ENCODE data around the gene ZFP36L2. TPM values are rescaled to one million over a fixed set of nuclear protein-coding genes. Genes with fewer than 3 reads are reported as not detected.
A peak's percentile ranks its signal among the peaks of the same experiment; 100 is the strongest.

The ZFP36L2 gene
- total RNA-seq, 1 donor from 2014 or later, result 55.0 TPM

DNA sequence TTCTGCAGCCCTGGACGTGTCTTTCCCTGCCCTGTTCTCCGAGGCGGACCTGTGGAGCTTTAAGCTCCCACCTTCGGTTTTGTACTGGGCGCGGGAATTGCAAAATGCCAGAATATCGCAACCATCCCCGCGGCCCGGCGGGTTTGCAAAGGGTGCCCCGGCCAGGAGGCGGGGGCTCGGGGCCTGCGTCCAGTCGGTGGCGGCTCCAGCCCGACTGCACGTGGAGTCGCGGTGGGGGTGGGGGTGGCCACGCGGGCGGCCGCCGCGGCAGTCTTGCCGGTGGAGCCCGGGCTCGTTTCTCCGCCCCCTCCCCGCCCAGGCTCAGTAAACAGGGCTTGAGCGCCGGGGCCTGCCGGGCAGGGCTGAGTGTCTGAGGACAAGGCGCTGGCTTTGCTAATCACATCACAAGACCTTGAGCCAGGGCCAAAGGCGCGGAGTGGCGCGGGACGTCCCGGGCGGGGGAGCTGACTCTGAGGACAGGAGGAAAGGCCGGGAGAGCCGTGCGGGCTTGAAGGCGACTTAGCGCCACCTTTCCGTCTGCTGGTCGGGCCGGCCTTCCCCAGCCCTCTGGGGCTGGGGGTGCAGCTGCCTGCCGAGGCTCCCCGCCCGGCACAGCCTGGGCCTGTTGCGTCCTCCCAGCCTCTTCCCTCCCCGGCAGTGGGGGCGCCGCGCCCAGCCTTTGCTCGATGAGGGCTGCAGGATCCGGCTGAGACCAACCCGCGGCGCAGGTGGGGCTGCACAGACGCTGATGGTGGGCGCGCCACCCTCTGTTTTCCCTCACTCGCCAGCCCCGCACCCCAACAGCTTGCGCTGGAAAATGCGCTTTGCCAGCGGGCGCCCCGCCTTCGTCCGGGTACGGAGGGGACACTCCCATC is 786 bp upstream of the ZFP36L2 start:
- peak; percentile 97 for DNase-seq
- intact Hi-C loops (cut with micrococcal nuclease), result loop anchor here (10.0 kb wide), 4 partner anchors 92 to 372 kb away; no protein-coding TSS in a partner anchor
- ATAC-seq, result peak; percentile 78

DNA sequence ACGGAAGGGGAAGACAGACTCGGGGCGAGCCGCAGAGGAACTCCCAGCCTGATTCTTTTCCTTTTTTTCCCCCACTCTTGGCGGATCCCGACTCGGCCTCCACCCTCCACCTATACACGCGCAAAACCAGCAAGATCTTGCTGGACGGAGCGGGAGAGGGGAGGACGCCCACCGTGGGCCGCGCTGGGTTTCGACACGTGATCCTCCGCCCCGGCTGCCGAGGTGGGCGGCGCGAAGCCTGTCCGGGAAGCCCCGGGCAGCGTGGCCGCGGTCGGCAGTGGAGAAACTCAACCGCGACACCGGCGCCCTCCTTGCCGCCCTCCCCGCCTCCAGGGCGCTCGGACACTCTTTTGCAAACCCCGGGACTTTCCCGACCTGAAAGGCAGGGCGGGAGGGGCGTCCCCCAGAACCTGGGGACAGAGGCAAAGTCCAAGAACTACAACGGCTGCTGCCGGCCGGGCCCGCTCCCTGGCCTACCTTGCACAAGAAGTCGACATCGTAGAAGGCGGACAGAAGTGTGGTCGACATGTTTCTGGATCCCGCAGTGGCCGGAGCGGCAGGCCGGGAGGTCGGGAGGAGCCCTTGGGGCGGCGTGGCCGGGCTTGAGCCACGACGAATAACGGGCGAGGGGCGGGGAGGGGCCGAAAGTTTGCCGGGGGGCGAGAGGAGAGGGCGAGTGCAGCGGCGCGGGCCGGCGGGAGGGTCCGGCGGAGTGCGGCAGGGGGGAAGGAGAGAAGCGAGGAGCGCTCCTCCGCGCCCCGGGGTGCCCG is 433 bp downstream of the ZFP36L2 start:
- DNase-seq, result peak; percentile 80
- peak; percentile 10 for ATAC-seq
- intact Hi-C loops (cut with micrococcal nuclease), result loop anchor here (10.0 kb wide), 4 partner anchors 91 to 371 kb away; no protein-coding TSS in a partner anchor

DNA sequence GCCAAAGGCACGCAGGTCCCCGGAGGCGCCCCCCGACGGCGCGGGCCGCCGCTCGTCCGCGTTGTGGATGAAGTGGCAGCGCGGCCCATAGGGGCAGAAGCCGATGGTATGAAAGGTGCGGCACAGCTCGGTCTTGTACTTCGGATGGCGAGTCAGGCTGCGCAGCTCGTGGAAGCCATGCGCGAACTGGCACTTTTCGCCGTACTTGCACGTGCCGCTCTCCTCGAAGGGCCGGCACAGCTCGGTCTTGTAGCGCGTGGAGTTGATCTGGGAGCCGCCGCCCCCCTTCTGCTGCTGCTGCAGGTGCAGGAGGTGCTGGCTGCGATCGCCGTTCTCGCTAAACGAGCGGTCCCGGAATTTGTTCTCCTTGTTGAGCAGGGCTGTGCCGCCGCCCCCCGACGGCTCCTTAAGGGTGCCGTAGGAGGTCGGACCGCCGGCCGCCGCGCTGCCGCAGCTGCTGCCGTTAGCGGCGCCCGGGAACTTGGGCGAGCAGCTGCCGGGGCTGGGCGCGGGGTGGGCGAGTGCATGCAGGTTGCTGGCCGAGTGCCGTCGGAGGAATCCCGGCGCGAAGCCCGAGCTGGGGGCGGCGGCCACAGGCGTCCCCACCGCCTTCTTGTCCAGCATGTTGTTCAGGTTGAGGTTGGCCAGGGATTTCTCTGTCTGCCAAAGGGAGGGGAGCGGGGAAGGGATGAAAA is 1.2 kb downstream of the ZFP36L2 start:
- DNase-seq (peak; percentile 72), ATAC-seq (no peak)
- intact Hi-C loops (cut with micrococcal nuclease), result loop anchor here (10.0 kb wide), 4 partner anchors 90 to 370 kb away; no protein-coding TSS in a partner anchor

DNA sequence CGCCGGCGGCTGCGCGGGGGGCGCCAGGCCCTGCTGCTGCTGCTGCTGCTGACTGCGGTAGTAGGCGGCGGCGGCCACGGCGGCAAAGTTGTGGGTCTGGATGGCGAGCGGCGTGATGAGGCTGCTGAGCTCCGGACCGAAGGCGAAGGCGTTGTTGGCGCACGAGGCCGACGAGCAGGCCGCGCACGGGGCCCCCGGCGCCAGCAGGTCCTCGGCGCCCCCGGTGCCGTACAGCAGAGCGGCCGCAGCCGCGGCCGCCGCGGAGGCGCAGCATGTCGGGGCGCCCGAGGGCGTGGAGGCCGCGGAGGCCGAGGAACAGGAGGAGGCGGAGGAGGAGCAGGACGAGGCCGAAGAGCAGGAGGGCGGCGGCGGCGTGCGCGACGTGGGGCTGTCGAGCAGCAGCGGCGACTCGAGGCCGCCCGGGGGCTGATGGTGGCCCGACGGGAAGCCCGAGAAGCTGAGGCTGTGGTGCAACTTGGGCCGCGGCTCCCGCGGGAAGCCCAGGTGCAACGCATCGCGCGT is 1.8 kb downstream of the ZFP36L2 start:
- DNase-seq (peak; percentile 64), ATAC-seq (no peak)
- intact Hi-C loops (cut with micrococcal nuclease), result loop anchor here (10.0 kb wide), 4 partner anchors 90 to 370 kb away; no protein-coding TSS in a partner anchor

- DNase-seq, result peak; percentile 81
- no peak for ATAC-seq
- intact Hi-C loops (cut with micrococcal nuclease), result loop anchor here (10.0 kb wide), 4 partner anchors 89 to 369 kb away; no protein-coding TSS in a partner anchor
These were observed 2.3 kb downstream of the ZFP36L2 start for GRCh38 chr2:43224131-43224570.

DNA sequence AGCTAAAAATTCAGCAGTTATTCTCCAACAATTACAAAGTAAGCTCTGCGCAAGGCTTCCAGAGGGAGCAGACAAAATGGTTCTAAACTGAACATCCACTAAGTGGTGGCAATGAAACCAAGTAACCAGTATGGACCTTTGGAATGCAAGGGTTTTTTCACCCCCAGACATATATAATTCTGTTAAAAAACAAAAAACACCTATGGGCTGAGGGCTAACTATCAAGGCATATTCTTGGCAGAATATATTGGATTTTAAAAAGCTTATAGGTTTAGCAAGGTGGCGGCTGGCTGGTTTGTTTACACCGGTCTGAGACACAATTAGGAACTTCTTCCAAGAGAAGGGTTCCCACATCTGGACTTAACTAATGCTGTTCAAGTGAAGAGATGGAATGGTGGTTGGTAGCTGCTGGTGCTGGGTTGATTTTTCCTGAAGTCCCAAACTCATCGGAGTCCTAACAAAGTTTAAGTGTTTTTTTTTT is 2.8 kb downstream of the ZFP36L2 start:
- DNase-seq, result no peak
- intact Hi-C loops (cut with micrococcal nuclease), result loop anchor here (10.0 kb wide), 4 partner anchors 89 to 369 kb away; no protein-coding TSS in a partner anchor
- ATAC-seq, result no peak

DNA sequence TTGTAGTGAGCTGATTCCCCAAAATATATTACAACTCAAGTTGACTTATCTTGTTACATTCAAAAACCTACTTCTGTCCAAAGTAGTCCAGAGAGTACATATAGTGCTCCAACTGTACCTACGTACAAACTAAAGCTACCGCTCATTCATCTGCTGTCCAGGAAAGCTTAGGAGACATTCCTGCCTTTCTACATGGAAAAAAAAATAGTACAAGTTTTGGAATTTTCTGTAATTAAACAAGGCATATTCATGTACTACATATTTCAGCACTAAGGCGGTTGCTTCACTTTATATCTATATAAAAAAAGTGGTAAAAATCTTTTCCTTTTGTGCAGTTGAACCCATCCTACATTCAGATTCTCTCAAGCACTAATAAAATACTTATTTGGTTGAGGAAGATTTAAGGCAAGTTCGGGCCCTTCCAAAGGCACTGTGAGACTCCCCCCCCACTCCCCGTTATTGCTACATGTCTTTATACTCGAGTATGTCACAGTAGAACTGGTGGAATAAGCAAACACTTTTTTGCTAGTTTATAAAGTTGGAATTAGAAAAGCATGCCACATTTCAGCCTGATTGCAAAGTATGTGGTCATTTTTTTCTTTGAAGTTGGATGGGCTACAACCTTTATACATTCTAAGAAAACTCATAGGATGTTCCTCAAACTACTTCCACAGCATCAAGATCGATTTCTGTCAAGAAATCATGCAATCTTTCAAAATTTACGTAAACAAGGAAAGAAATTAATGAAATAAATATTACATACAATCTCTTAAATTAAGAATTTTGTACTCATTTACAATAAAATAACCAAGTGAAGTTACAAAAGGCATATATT is 3.7 kb downstream of the ZFP36L2 start:
- no peak for DNase-seq
- intact Hi-C loops (cut with micrococcal nuclease), result loop anchor here (10.0 kb wide), 4 partner anchors 88 to 368 kb away; no protein-coding TSS in a partner anchor
- no peak for ATAC-seq

GRCh38 chr2:43221763-43222474 is 4.5 kb downstream of the ZFP36L2 start:
- DNase-seq, result peak; percentile 91
- peak; percentile 27 for ATAC-seq
- intact Hi-C loops (cut with micrococcal nuclease), result loop anchor here (10.0 kb wide), 4 partner anchors 87 to 367 kb away; no protein-coding TSS in a partner anchor

GRCh38 chr2:43221124-43221762 is 5.2 kb downstream of the ZFP36L2 start:
- intact Hi-C loops (cut with micrococcal nuclease), result loop anchor here (10.0 kb wide), 4 partner anchors 86 to 366 kb away; no protein-coding TSS in a partner anchor
- ATAC-seq (peak; percentile 22), DNase-seq (peak; percentile 81)

DNA sequence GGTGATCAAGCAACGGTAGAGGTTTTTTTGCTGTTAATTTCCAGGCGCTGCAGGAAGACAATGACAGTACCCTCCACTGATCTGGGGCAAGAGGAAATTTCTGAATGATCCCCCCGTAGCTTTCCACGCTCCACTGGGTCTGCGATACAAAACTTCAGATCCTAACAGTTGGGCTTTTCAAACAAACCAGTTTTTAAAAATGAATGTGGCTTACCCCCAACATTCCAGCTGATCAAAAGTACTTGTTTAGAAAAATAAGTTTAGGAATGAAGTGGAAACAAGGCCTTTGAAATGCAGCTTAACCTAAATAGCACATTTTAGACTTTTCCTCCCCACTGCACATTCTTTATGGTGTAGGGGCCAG is 5.7 kb downstream of the ZFP36L2 start:
- ATAC-seq (no peak), DNase-seq (no peak)
- intact Hi-C loops (cut with micrococcal nuclease), result loop anchor here (10.0 kb wide), 4 partner anchors 86 to 366 kb away; no protein-coding TSS in a partner anchor

- no peak for ATAC-seq
- intact Hi-C loops (cut with micrococcal nuclease), result loop anchor here (10.0 kb wide), 4 partner anchors 85 to 365 kb away; no protein-coding TSS in a partner anchor
- DNase-seq, result no peak
These were observed 6.1 kb downstream of the ZFP36L2 start for GRCh38 chr2:43220229-43220751.

DNA sequence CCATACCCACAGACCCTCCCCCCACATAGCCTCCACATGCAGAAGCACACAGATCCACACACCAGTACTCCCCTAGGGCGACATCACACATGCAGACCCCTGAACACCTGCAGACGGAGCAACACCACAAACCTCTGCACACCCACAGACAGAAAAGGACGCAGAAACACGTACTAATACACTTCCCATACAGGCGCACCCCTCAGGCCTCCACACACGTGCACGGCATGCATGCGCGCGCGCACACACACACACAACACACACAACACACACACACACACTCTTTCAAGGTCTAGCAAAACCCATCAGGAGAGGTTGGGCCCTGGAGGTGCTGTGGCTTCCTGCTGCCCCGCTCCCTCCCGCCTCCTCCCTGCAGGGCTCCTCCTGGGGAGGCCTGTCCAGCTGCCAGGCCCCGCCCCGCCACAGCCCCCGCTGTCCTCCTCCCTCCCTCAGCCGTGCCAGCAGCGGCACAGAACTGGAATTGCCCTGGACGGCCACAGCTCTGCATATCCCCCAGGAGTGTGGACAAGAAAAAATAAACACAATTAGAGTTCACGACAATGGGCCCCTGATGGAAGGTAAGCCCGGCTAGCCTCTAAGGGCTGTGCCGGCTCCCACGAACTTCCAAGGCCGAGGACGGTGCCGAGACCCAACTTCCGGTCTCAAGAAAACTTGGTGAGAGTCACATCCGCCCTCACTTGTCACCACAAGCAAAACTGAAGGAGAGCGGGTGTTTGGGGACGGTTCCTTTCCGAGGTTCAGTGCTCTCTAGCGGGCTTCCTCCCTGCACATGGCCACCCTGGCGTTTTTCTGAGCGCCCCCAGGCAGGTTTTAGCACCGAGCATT is 6.8 kb downstream of the ZFP36L2 start:
- ATAC-seq (peak; percentile 77), DNase-seq (peak; percentile 94)
- intact Hi-C loops (cut with micrococcal nuclease), result loop anchor here (10.0 kb wide), 4 partner anchors 85 to 365 kb away; no protein-coding TSS in a partner anchor

- ATAC-seq, result peak; percentile 16
These were observed 7.6 kb downstream of the ZFP36L2 start for GRCh38 chr2:43218702-43219382.

DNA sequence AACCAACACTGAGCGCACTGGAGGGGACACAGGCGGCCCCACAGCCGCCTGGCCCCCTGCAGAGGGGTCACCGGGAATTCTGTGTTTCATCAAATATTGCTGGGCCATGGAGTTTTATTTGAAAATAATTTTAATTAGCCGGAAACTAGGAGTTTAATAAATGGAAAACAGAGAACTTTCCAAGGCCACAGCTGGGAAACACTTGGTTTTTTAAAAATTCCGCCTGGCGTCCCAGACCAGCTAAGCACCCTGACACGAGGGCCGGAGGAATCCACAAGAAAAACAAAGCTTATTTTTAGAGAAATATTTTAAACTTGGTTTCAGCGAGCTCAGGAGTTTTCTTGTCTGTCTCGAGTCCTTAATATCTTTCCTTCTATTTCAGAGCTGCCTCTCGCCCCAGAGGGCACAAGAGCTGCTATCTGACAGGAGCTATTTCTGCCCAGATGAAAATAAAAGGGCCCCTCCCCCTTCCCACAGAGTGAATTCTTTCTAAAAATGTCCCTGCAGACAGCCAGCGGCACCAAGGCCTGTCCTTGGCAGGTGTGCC is 8.2 kb downstream of the ZFP36L2 start:
- intact Hi-C loops (cut with micrococcal nuclease), result no loop called here
- no peak for DNase-seq
- peak; percentile 41 for ATAC-seq

More at GRCh38 chr2:43218702-43219382, 7.6 kb downstream of the ZFP36L2 start:
- peak; percentile 71 for DNase-seq
- intact Hi-C loops (cut with micrococcal nuclease), result no loop called here
